A549 (cell line): Measurements from ENCODE around the gene GSAP. TPM values are rescaled to one million over a fixed set of nuclear protein-coding genes. Genes with fewer than 3 reads are reported as not detected.

Source experiments
- ATAC-seq, 2 experiments: fragments of 200-7000 bp in 1 of 2; fragments of >200 bp in 1 of 2; cut with Nextera tagmentation in 1 of 2; cut with Tn5 transposase in 1 of 2; 3 replicates each; pipeline versions ENCODE4 v1.8.0 to v1.9.1; 2018 to 2020; ENCODE audit warnings: mild to moderate bottlenecking in 1 of 2, moderate library complexity in 1 of 2
- CTCF ChIA-PET: fragments of 300-600 bp; sonication (Branson Sonifier 250); formaldehyde crosslinking; extraction: SDS; loops from one replicate; lab custom pipeline; 2021; ENCODE audit warnings: antibody characterized with exemption, inconsistent platforms; lab: Yijun Ruan, JAX
- POLR2A ChIA-PET: fragments of 350-600 bp; formaldehyde crosslinking; extraction: SDS; loops from one replicate; lab custom pipeline; 2021; ENCODE audit warnings: antibody characterized with exemption, inconsistent platforms; lab: Yijun Ruan, JAX
- DNase-seq, 2 experiments: peaks; one replicate each; pipeline versions ENCODE4 v3.0.0 to v3.0.0-alpha.2; 2011 to 2016; ENCODE audit warnings: low read depth in 1 of 2, low spot score in 1 of 2
- FAIRE-seq: peaks from 2 replicates; lab custom pipeline; 2011; peaks lifted over from hg19 to GRCh38; lab: Jason Lieb, UNC
- H3K27ac ChIP-seq, 2 experiments: fragments of >200 bp; sonication (Bioruptor Twin); formaldehyde crosslinking; 3 replicates each; pipeline ENCODE4 v1.5.1; 2016 to 2017
- H3K4me1 ChIP-seq: fragments of >200 bp; sonication (Bioruptor Twin); formaldehyde crosslinking; 3 replicates; pipeline ENCODE4 v1.6.1; 2016
- H3K4me2 ChIP-seq: fragments of >200 bp; sonication (Bioruptor Twin); formaldehyde crosslinking; 3 replicates; pipeline ENCODE4 v1.6.1; 2016
- H3K4me3 ChIP-seq: fragments of >200 bp; sonication (Bioruptor Twin); formaldehyde crosslinking; 3 replicates; pipeline ENCODE4 v1.5.1; 2016
- H3K9me3 ChIP-seq: fragments of >200 bp; sonication (Bioruptor Twin); formaldehyde crosslinking; 3 replicates; pipeline ENCODE4 v1.6.1; 2016
- ATOH8 ChIP-seq: fragments of 250-450 bp; sonication (Bioruptor Pico); IDR thresholded peaks from 2 replicates; pipeline ENCODE4 v1.5.0; 2020; ENCODE audit warnings: low read depth, mild to moderate bottlenecking, moderate library complexity
- BHLHE40 ChIP-seq: IDR thresholded peaks from 2 replicates; pipeline ENCODE4 v1.6.1; 2012; ENCODE audit warnings: low read depth, low read length, inconsistent platforms
- CBX8 ChIP-seq: fragments of 200-600 bp; sonication (generic); IDR thresholded peaks from 2 replicates; pipeline ENCODE4 v1.6.1; 2016
- E2F6 ChIP-seq: IDR thresholded peaks from 2 replicates; pipeline ENCODE4 v1.6.1; 2012; ENCODE audit warnings: low read depth, borderline replicate concordance
- EHF ChIP-seq: fragments of 250-450 bp; sonication (Bioruptor Pico); IDR thresholded peaks from 2 replicates; pipeline ENCODE4 v1.5.0; 2020; ENCODE audit warnings: mild to moderate bottlenecking
- ELK1 ChIP-seq: fragments of 150-350 bp; IDR thresholded peaks from 2 replicates; pipeline ENCODE4 v1.6.1; 2014; ENCODE audit warnings: low read depth, mild to moderate bottlenecking, low read length
- FOXS1 ChIP-seq: fragments of 250-450 bp; sonication (Bioruptor Pico); IDR thresholded peaks from 2 replicates; pipeline ENCODE4 v1.5.0; 2020; ENCODE audit warnings: mild to moderate bottlenecking, moderate library complexity
- HES2 ChIP-seq: fragments of >200 bp; sonication (Bioruptor Twin); formaldehyde crosslinking; IDR thresholded peaks from 2 replicates; pipeline ENCODE4 v1.6.1; 2016
- HEYL ChIP-seq: fragments of 250-450 bp; sonication (Bioruptor Pico); IDR thresholded peaks from 2 replicates; pipeline ENCODE4 v1.8.0; 2021; ENCODE audit warnings: mild to moderate bottlenecking, moderate library complexity
- HOXA7 ChIP-seq: fragments of 250-450 bp; sonication (Bioruptor Pico); IDR thresholded peaks from 2 replicates; pipeline ENCODE4 v1.5.0; 2020; ENCODE audit warnings: mild to moderate bottlenecking, moderate library complexity
- HOXB13 ChIP-seq: fragments of 250-450 bp; sonication (Bioruptor Pico); IDR thresholded peaks from 2 replicates; pipeline ENCODE4 v1.5.0; 2020; ENCODE audit warnings: low read depth, mild to moderate bottlenecking, moderate library complexity
- JUN ChIP-seq, 2 experiments: fragments of >200 bp; sonication (Bioruptor Twin); formaldehyde crosslinking; IDR thresholded peaks; 2 replicates in 1 of 2; 3 replicates in 1 of 2; pipeline ENCODE4 v1.6.1; 2016 to 2017
- KDM1A ChIP-seq: fragments of 200-600 bp; sonication (generic); IDR thresholded peaks from 2 replicates; pipeline ENCODE4 v1.6.1; 2016; ENCODE audit warnings: low read depth, mild to moderate bottlenecking
- KDM5A ChIP-seq: fragments of 200-600 bp; sonication (generic); IDR thresholded peaks from 2 replicates; pipeline ENCODE4 v1.6.1; 2016; ENCODE audit warnings: antibody characterized with exemption, mild to moderate bottlenecking
- MAFK ChIP-seq: fragments of 450-650 bp; IDR thresholded peaks from 2 replicates; pipeline ENCODE4 v1.6.1; 2014; ENCODE audit not compliant: partially characterized antibody
- MAX ChIP-seq: IDR thresholded peaks from 2 replicates; pipeline ENCODE4 v1.6.1; 2012
- MAZ ChIP-seq: fragments of 150-350 bp; IDR thresholded peaks from 2 replicates; pipeline ENCODE4 v1.6.1; 2014; ENCODE audit warnings: antibody characterized with exemption, low read depth, low read length, borderline replicate concordance
- MYC ChIP-seq: IDR thresholded peaks from 2 replicates; pipeline ENCODE4 v1.6.1; 2012; ENCODE audit warnings: mild to moderate bottlenecking, inconsistent platforms, low read length, improper control_type of control experiment, borderline replicate concordance
- PBX3 ChIP-seq: IDR thresholded peaks from 2 replicates; pipeline ENCODE4 v1.6.1; 2012
- POLR2A ChIP-seq: IDR thresholded peaks from 2 replicates; pipeline ENCODE4 v1.6.1; 2012; ENCODE audit warnings: mild to moderate bottlenecking, low read length
- POLR2AphosphoS2 ChIP-seq: conservative IDR thresholded peaks from 2 replicates; pipeline ENCODE4 v1.6.1; 2012; ENCODE audit warnings: low read length, improper control_type of control experiment, inconsistent platforms
- RCOR1 ChIP-seq: fragments of 150-350 bp; IDR thresholded peaks from 2 replicates; pipeline ENCODE4 v1.6.1; 2014; ENCODE audit warnings: antibody characterized with exemption, low read length, low read depth
- RFX5 ChIP-seq: fragments of 450-650 bp; IDR thresholded peaks from 2 replicates; pipeline ENCODE4 v1.7.1; 2014; ENCODE audit warnings: antibody characterized with exemption, mild to moderate bottlenecking, moderate library complexity
- SREBF2 ChIP-seq: fragments of 450-650 bp; IDR thresholded peaks from 2 replicates; pipeline ENCODE4 v1.6.1; 2014; ENCODE audit warnings: mild to moderate bottlenecking, moderate library complexity
- ZC3H11A ChIP-seq: fragments of 450-650 bp; IDR thresholded peaks from 2 replicates; pipeline ENCODE4 v1.6.1; 2014; ENCODE audit warnings: antibody characterized with exemption, mild to moderate bottlenecking
- ZNF302 ChIP-seq: fragments of 250-450 bp; sonication (Bioruptor Pico); IDR thresholded peaks from 2 replicates; pipeline ENCODE4 v1.9.0; 2021; ENCODE audit warnings: inconsistent platforms, mild to moderate bottlenecking, moderate library complexity
- ZSCAN20 ChIP-seq: fragments of 250-450 bp; sonication (Bioruptor Pico); IDR thresholded peaks from 2 replicates; pipeline ENCODE4 v1.8.0; 2022; ENCODE audit warnings: mild to moderate bottlenecking, moderate library complexity
- WGBS: methylation state at CpG from one replicate; pipeline ENCODE4 v1.1.6; 2017; ENCODE audit errors: missing lambda C conversion rate; 5-methylcytosine and 5-hydroxymethylcytosine counted together
- polyA plus RNA-seq, 4 experiments: library from polyadenylated mRNA; depleted of rRNA in 3 of 4; stranded (reverse); fragments of >200 nt; fragmentation: RNase III in 1 of 4; extraction: RNeasy Plus Mini Kit Qiagen cat#74134 plus additional on column Dnase treatment in 1 of 4; gene quantifications; 2 replicates in 3 of 4; 3 replicates in 1 of 4; pipeline ENCODE4 v1.2.3, GENCODE V29; 2011 to 2017

GSAP gene
- polyA plus RNA-seq, 2 of the 4 experiments (the other 2 are of a cell fraction), result 4.1 to 18.6 TPM

GRCh38 chr7:77402818-77403217 is 13.3 kb downstream of the GSAP start:
- no peak for FAIRE-seq
- POLR2A ChIA-PET, result no interaction called here
- CTCF ChIA-PET, result no interaction called here

GRCh38 chr7:77401002-77401401 is 15.1 kb downstream of the GSAP start:
- TF ChIP-seq ZSCAN20 (CRISPR knock-in tag), result no peak
- TF ChIP-seq JUN (IDR thresholded peaks at IDR 0.05), result no peak
- TF ChIP-seq KDM1A, result no peak
- no peak for TF ChIP-seq CBX8
- TF ChIP-seq RFX5, result no peak
- no peak for TF ChIP-seq HOXB13
- no peak for TF ChIP-seq ZNF302 (CRISPR knock-in tag)
- TF ChIP-seq POLR2A, result no peak
- no peak for TF ChIP-seq MAFK
- no peak for TF ChIP-seq ZC3H11A
- TF ChIP-seq ELK1, result no peak
- no peak for TF ChIP-seq MYC
- TF ChIP-seq POLR2AphosphoS2, result no peak
- Histone ChIP-seq H3K9me3 (no peaks in the 10 kb centered on the region), H3K4me3 (no peak overlapping the region), H3K27ac (no peak overlapping the region), H3K4me1 (peaks cover 9% of the 10 kb centered on the region; the same call in 2 of the 3 replicates), H3K4me2 (no peak overlapping the region)
- 89% methylated on average over 2 of the region's 2 CpGs for WGBS
- ChIA-PET CTCF (no interaction called here), POLR2A (no interaction called here)
- DNase-seq (no peak), ATAC-seq (no peak), FAIRE-seq (no peak)

More at GRCh38 chr7:77402818-77403217, 13.3 kb downstream of the GSAP start:
- Histone ChIP-seq H3K4me3 (no peak overlapping the region), H3K27ac (0 out of 6 replicates have a peak overlapping the region, but pooled peaks of 1 of the 2 experiments have one; percentile 10), H3K9me3 (no peaks in the 10 kb centered on the region), H3K4me2 (no peak overlapping the region), H3K4me1 (peaks cover 24% of the 10 kb centered on the region)
- ATAC-seq (no peak), DNase-seq (no peak)
- TF ChIP-seq MAZ, result no peak
- TF ChIP-seq HOXB13, result no peak
- no peak for TF ChIP-seq RFX5
- no peak for TF ChIP-seq KDM5A
- TF ChIP-seq PBX3, result no peak
- no peak for TF ChIP-seq BHLHE40
- WGBS, result 89% methylated on average over 1 of the region's 1 CpG

GRCh38 chr7:77399816-77400215 is 16.3 kb downstream of the GSAP start:
- Histone ChIP-seq H3K4me1 (peaks cover 9% of the 10 kb centered on the region; the same call in 2 of the 3 replicates), H3K4me3 (no peak overlapping the region), H3K9me3 (no peaks in the 10 kb centered on the region), H3K27ac (no peak overlapping the region), H3K4me2 (no peak overlapping the region)
- POLR2A ChIA-PET, result no interaction called here
- 96% methylated on average over 2 of the region's 2 CpGs for WGBS
- no peak for TF ChIP-seq HEYL (CRISPR knock-in tag)
- TF ChIP-seq HOXA7 (CRISPR knock-in tag), result no peak
- no peak for TF ChIP-seq RCOR1
- no peak for TF ChIP-seq KDM5A
- TF ChIP-seq FOXS1 (CRISPR knock-in tag), result no peak
- TF ChIP-seq POLR2AphosphoS2, result no peak
- TF ChIP-seq EHF (CRISPR knock-in tag), result no peak
- TF ChIP-seq RFX5, result no peak
- no peak for TF ChIP-seq SREBF2
- TF ChIP-seq HES2, result no peak
- TF ChIP-seq MAX, result no peak
- no peak for TF ChIP-seq E2F6
- TF ChIP-seq ZNF302 (CRISPR knock-in tag), result no peak
- TF ChIP-seq POLR2A, result no peak
- no peak for TF ChIP-seq ATOH8
- ATAC-seq (no peak), DNase-seq (no peak), FAIRE-seq (no peak)
- CTCF ChIA-PET, result interaction anchor here (0.9 to 1.5 kb wide), 2 partner anchors 9 to 18 kb away, joined by 3 to 4 read pairs; no protein-coding TSS in a partner anchor
